Glutamatergic neuron (in vitro differentiated cells): ENCODE results near the gene KCP. TPM values are rescaled to one million over a fixed set of nuclear protein-coding genes. Genes with fewer than 3 reads are reported as not detected.

Source experiments
- DNase-seq: peaks from one replicate; pipeline ENCODE4 v3.0.0; 2022
- H3K27ac Mint-ChIP-seq: one replicate; pipeline ENCODE4 v1.8.0; 2020; ENCODE audit warnings: mild to moderate bottlenecking, mixed read lengths, inconsistent platforms; ENCODE audit not compliant: unreplicated experiment
- H3K27me3 Mint-ChIP-seq: one replicate; pipeline ENCODE4 v1.8.0; 2020; ENCODE audit warnings: mild to moderate bottlenecking, moderate library complexity, mixed read lengths, inconsistent platforms; ENCODE audit not compliant: unreplicated experiment
- H3K36me3 Mint-ChIP-seq: one replicate; pipeline ENCODE4 v1.8.0; 2020; ENCODE audit warnings: mild to moderate bottlenecking, mixed read lengths, inconsistent platforms; ENCODE audit not compliant: unreplicated experiment
- H3K4me1 Mint-ChIP-seq: one replicate; pipeline ENCODE4 v1.8.0; 2020; ENCODE audit warnings: mild to moderate bottlenecking, low read depth, mixed read lengths, inconsistent platforms; ENCODE audit not compliant: unreplicated experiment
- H3K4me3 Mint-ChIP-seq: one replicate; pipeline ENCODE4 v1.8.0; 2020; ENCODE audit warnings: mild to moderate bottlenecking, mixed read lengths, inconsistent platforms; ENCODE audit not compliant: unreplicated experiment
- H3K9me3 Mint-ChIP-seq: one replicate; pipeline ENCODE4 v1.8.0; 2020; ENCODE audit warnings: mild to moderate bottlenecking, moderate library complexity, mixed read lengths, inconsistent platforms; ENCODE audit not compliant: unreplicated experiment
- CTCF ChIP-seq: fragments of 200-600 bp; sonication (generic); IDR thresholded peaks from one replicate; pipeline ENCODE4 v1.5.0; 2021; ENCODE audit not compliant: partially characterized antibody, unreplicated experiment
- total RNA-seq: library from RNA; stranded (reverse); fragmentation: NEBNext Ultra II Directional; extraction: Animal tissue kit (Norgen Biotek cat#: 25700); gene quantifications from one replicate; pipeline ENCODE4 v1.2.1, GENCODE V29; 2021; ENCODE audit not compliant: unreplicated experiment

Gene KCP
- total RNA-seq, 1 donor from 2014 or later, result 2.2 TPM

GRCh38 chr7:128860158-128861073 lies 50.1 kb downstream of the KCP start:
- H3K9me3 Mint-ChIP-seq, result peaks cover 16% of the 10 kb centered on the region
- H3K4me3 Mint-ChIP-seq, result peak overlapping the region; percentile 23
- no peak for DNase-seq
- peak overlapping the region; percentile 59 for H3K27ac Mint-ChIP-seq
- peaks cover 16% of the 10 kb centered on the region for H3K4me1 Mint-ChIP-seq
- TF ChIP-seq CTCF, result no peak
- peaks cover 14% of the 10 kb centered on the region for H3K27me3 Mint-ChIP-seq
- H3K36me3 Mint-ChIP-seq, result no peaks in the 10 kb centered on the region

DNA sequence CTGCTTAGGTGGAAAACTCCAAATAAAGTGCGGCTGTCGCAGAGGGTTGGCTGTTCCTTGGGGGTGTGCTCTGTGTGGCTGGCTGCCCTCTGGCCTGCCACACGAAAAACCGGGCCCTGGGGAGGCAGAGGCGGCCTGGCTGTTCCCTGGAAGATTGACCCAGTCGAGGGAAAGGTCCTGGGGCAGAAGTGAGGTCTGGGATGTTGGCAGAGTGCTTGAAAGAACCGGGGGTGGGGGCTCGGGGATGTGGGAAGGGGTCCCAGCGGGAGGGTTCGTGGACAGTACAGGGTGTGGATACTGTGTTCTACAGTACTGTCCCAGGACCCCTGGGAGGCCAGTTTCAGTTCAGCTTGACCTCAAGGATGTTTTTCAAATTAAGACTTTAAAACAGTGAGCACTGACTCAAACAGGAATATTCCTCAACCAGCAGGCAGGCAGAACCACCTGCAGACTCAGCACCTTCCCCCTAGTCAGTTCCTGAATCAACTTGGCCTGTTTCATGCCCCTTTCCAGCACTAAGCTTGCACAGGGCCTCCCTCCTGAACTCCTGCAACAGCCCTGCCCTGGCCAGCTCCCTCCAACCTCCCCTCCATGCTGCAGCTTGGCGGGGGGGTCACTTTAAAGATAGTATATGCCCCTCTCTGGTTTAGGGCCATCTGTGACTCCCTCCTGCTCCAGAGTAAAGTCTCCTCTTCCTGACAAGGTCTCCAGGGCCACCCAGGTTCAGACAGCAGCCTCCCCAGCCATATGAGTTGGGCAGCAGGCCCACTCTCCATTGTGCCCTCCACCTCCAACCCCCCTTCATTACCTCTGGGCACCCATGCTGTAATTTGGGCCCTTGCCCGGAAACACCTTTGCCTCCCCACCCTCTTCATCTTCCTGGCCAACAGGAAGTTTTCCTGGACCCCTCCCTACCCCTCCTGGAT lies 51.0 kb downstream of the KCP start:
- Mint-ChIP-seq H3K36me3 (no peaks in the 10 kb centered on the region), H3K4me3 (no peak overlapping the region), H3K27me3 (peaks cover 14% of the 10 kb centered on the region), H3K27ac (peak overlapping the region; percentile 59), H3K9me3 (peaks cover 16% of the 10 kb centered on the region), H3K4me1 (peaks cover 16% of the 10 kb centered on the region)
- no peak for TF ChIP-seq CTCF
- DNase-seq, result no peak

DNA sequence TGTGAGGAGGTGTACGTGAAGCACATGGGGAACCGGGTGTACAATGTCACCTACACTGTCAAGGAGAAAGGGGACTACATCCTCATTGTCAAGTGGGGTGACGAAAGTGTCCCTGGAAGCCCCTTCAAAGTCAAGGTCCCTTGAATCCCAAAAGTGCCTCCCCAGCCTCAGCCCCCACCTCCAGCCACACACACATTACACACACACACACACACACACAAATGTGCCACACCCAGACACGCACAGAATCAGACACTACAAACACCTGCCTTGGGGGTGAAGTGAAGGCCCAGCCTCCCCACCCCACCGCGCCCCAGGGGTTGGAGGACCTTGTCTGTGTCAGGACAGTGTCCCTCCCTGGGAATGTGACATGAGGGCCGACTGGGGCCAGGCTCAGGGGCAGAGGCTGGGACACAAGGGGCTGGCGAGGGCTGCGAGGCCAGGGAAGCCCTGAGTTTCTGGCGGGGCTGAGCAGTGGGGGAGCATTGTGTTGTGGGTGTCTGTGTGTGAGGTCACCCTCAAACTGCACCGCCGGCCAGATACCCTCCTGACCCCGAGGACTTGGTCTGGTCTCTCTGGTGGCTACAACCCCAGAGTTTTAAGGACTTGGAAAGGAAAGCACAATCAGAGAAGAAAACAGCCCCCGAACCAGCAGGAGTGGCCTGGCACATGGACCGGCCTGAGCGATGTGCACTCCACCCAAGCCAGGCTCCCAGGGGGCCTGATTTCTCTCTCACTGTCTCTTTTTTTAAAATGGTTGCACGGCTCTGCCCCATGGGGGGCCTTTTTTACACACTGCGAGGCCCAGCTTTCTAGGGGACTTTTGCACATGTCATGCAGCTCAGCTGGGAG lies 51.9 kb downstream of the KCP start:
- Mint-ChIP-seq H3K36me3 (no peaks in the 10 kb centered on the region), H3K27ac (peak overlapping the region; percentile 73), H3K4me3 (no peak overlapping the region), H3K9me3 (peaks cover 16% of the 10 kb centered on the region), H3K27me3 (peaks cover 15% of the 10 kb centered on the region), H3K4me1 (peaks cover 13% of the 10 kb centered on the region)
- TF ChIP-seq CTCF, result no peak
- no peak for DNase-seq

GRCh38 chr7:128856001-128856718 lies 54.3 kb downstream of the KCP start:
- no peaks in the 10 kb centered on the region for H3K36me3 Mint-ChIP-seq
- no peak for TF ChIP-seq CTCF
- no peak overlapping the region for H3K4me3 Mint-ChIP-seq
- H3K9me3 Mint-ChIP-seq, result peaks cover 7% of the 10 kb centered on the region
- H3K4me1 Mint-ChIP-seq, result peaks cover 8% of the 10 kb centered on the region
- no peak overlapping the region for H3K27ac Mint-ChIP-seq
- H3K27me3 Mint-ChIP-seq, result peaks cover 9% of the 10 kb centered on the region
- DNase-seq, result no peak
